H9 (cell line): ENCODE measurements around the gene MYO10. TPM values are rescaled to one million over a fixed set of nuclear protein-coding genes. Genes with fewer than 3 reads are reported as not detected.

ENCODE experiments used
- DNase-seq: peaks from one replicate; pipeline ENCODE4 v3.0.0-alpha.2; 2017
- H2AFZ ChIP-seq: one replicate; pipeline ENCODE4 v1.6.1; 2013; ENCODE audit warnings: mild to moderate bottlenecking, low read length, control low read depth, moderate library complexity
- H2AK5ac ChIP-seq: 2 replicates; pipeline ENCODE4 v1.6.1; 2013; ENCODE audit warnings: low read length, control low read depth, mixed read lengths; ENCODE audit not compliant: insufficient read length
- H2BK120ac ChIP-seq: one replicate; pipeline ENCODE4 v1.6.1; 2013; ENCODE audit warnings: low read depth, mild to moderate bottlenecking, low read length, control low read depth, inconsistent platforms; ENCODE audit not compliant: poor library complexity, severe bottlenecking
- H2BK12ac ChIP-seq: 2 replicates; pipeline ENCODE4 v1.6.1; 2013; ENCODE audit warnings: low read length, control low read depth, mixed read lengths, low read depth; ENCODE audit not compliant: insufficient read length
- H2BK15ac ChIP-seq: 2 replicates; pipeline ENCODE4 v1.6.1; 2013; ENCODE audit warnings: low read depth, low read length, control low read depth
- H2BK20ac ChIP-seq: one replicate; pipeline ENCODE4 v1.6.1; 2013; ENCODE audit warnings: low read depth, mild to moderate bottlenecking, low read length, control low read depth, inconsistent platforms; ENCODE audit not compliant: poor library complexity, severe bottlenecking
- H2BK5ac ChIP-seq: 2 replicates; pipeline ENCODE4 v1.6.1; 2013; ENCODE audit warnings: low read length, control low read depth, mixed read lengths; ENCODE audit not compliant: insufficient read length
- H3K14ac ChIP-seq: 2 replicates; pipeline ENCODE4 v1.6.1; 2013; ENCODE audit warnings: low read length, control low read depth; ENCODE audit not compliant: insufficient read depth
- H3K18ac ChIP-seq: 2 replicates; pipeline ENCODE4 v1.6.1; 2013; ENCODE audit warnings: low read depth, mild to moderate bottlenecking, mixed read lengths, low read length, control low read depth; ENCODE audit not compliant: insufficient read length
- H3K23ac ChIP-seq: 2 replicates; pipeline ENCODE4 v1.6.1; 2013; ENCODE audit warnings: low read length, control low read depth, mixed read lengths, low read depth; ENCODE audit not compliant: insufficient read length
- H3K23me2 ChIP-seq: 2 replicates; pipeline ENCODE4 v1.6.1; 2013; ENCODE audit warnings: low read depth, mild to moderate bottlenecking, mixed read lengths, low read length, control low read depth; ENCODE audit not compliant: insufficient read length, poor library complexity, severe bottlenecking
- H3K27ac ChIP-seq: 2 replicates; pipeline ENCODE4 v1.5.1; 2013; ENCODE audit warnings: low read length, control low read depth, mixed read lengths, low read depth; ENCODE audit not compliant: insufficient read length
- H3K27me3 ChIP-seq: 2 replicates; pipeline ENCODE4 v1.6.1; 2013; ENCODE audit warnings: low read length, control low read depth, inconsistent platforms; ENCODE audit not compliant: insufficient read depth
- H3K4ac ChIP-seq: 2 replicates; pipeline ENCODE4 v1.6.1; 2013; ENCODE audit warnings: low read depth, mild to moderate bottlenecking, control low read depth, inconsistent platforms, low read length, moderate library complexity
- H3K4me1 ChIP-seq: 2 replicates; pipeline ENCODE4 v1.6.1; 2013; ENCODE audit warnings: low read length, control low read depth, inconsistent platforms; ENCODE audit not compliant: insufficient read depth
- H3K4me2 ChIP-seq: 2 replicates; pipeline ENCODE4 v1.6.1; 2013; ENCODE audit warnings: low read length, control low read depth, mixed read lengths; ENCODE audit not compliant: insufficient read length, insufficient read depth
- H3K56ac ChIP-seq: 2 replicates; pipeline ENCODE4 v1.6.1; 2013; ENCODE audit warnings: low read depth, mild to moderate bottlenecking, mixed read lengths, low read length, control low read depth; ENCODE audit not compliant: insufficient read length
- H3K79me1 ChIP-seq: 2 replicates; pipeline ENCODE4 v1.6.1; 2013; ENCODE audit warnings: low read depth, mild to moderate bottlenecking, moderate library complexity, low read length, control low read depth, inconsistent platforms; ENCODE audit not compliant: insufficient read depth, poor library complexity, severe bottlenecking
- H3K79me2 ChIP-seq: 2 replicates; pipeline ENCODE4 v1.6.1; 2013; ENCODE audit warnings: low read length, control low read depth, inconsistent platforms; ENCODE audit not compliant: insufficient read depth
- H3K9ac ChIP-seq: 2 replicates; pipeline ENCODE4 v1.6.1; 2013; ENCODE audit warnings: low read length, control low read depth, mixed read lengths; ENCODE audit not compliant: insufficient read length; ENCODE audit errors: extremely low read depth
- H3K9me3 ChIP-seq: one replicate; pipeline ENCODE4 v1.6.1; 2013; ENCODE audit warnings: low read depth, low read length, inconsistent platforms; ENCODE audit not compliant: control insufficient read depth
- H3T11ph ChIP-seq: one replicate; pipeline ENCODE4 v1.6.1; 2013; ENCODE audit warnings: mild to moderate bottlenecking, low read length, control low read depth, inconsistent platforms
- H4K20me1 ChIP-seq: one replicate; pipeline ENCODE4 v1.6.1; 2013; ENCODE audit not compliant: control insufficient read depth, insufficient read length, insufficient read depth
- H4K5ac ChIP-seq: 2 replicates; pipeline ENCODE4 v1.6.1; 2013; ENCODE audit warnings: low read depth, mild to moderate bottlenecking, mixed read lengths, low read length, control low read depth; ENCODE audit not compliant: insufficient read length
- H4K8ac ChIP-seq: replicated peaks from 2 replicates; pipeline ENCODE4 v1.6.1; 2013; ENCODE audit warnings: low read length, control low read depth, mixed read lengths, low read depth; ENCODE audit not compliant: insufficient read length
- H4K91ac ChIP-seq: 2 replicates; pipeline ENCODE4 v1.6.1; 2013; ENCODE audit warnings: low read depth, mild to moderate bottlenecking, moderate library complexity, mixed read lengths, low read length, control low read depth; ENCODE audit not compliant: insufficient read length
- H3K27ac Mint-ChIP-seq, 3 experiments: 2 replicates in 2 of 3; 3 replicates in 1 of 3; pipeline ENCODE4 v1.8.0; 2020 to 2021; ENCODE audit warnings: mixed read lengths in 3 of 3, mild to moderate bottlenecking in 1 of 3, moderate library complexity in 1 of 3
- H3K27me3 Mint-ChIP-seq: 2 replicates; pipeline ENCODE4 v1.8.0; 2021; ENCODE audit warnings: low read depth, mild to moderate bottlenecking, moderate library complexity, mixed read lengths
- H3K36me3 Mint-ChIP-seq, 3 experiments: 2 replicates in 2 of 3; 3 replicates in 1 of 3; pipeline ENCODE4 v1.8.0; 2020 to 2021; ENCODE audit warnings: low read depth in 3 of 3, mixed read lengths in 3 of 3; ENCODE audit not compliant: insufficient read depth in 1 of 3
- H3K4me1 Mint-ChIP-seq, 2 experiments: 2 replicates each; pipeline ENCODE4 v1.8.0; 2020; ENCODE audit warnings: mixed read lengths in 2 of 2
- H3K4me3 Mint-ChIP-seq, 2 experiments: 2 replicates in 1 of 2; 3 replicates in 1 of 2; pipeline ENCODE4 v1.8.0; 2020 to 2021; ENCODE audit warnings: mild to moderate bottlenecking in 2 of 2, mixed read lengths in 2 of 2, moderate library complexity in 1 of 2
- H3K9me3 Mint-ChIP-seq, 2 experiments: 2 replicates in 1 of 2; 3 replicates in 1 of 2; pipeline ENCODE4 v1.8.0; 2020; ENCODE audit warnings: mild to moderate bottlenecking in 2 of 2, mixed read lengths in 2 of 2, moderate library complexity in 1 of 2
- WGBS: extraction: QIAGEN DNeasy Blood & Tissue Kit; methylation state at CpG from one replicate; pipeline ENCODE4 v1.1.7; 2013; ENCODE audit warnings: missing lambda C conversion rate, low lambda C conversion rate, mixed read lengths; ENCODE audit not compliant: insufficient read length; ENCODE audit errors: extremely low coverage; 5-methylcytosine and 5-hydroxymethylcytosine counted together
- total RNA-seq: library from RNA; stranded (reverse); gene quantifications from 2 replicates; pipeline ENCODE4 v1.2.1, GENCODE V29; 2021
- TF ChIP-seq, protein P1 (sequence below): fragments of 200-600 bp; sonication (generic); conservative IDR thresholded peaks from 3 replicates; pipeline ENCODE4 v1.8.0; 2021; ENCODE audit warnings: antibody characterized with exemption, mild to moderate bottlenecking

Gene MYO10
- total RNA-seq, 1 experiment from 2014 or later: 127 TPM

DNA sequence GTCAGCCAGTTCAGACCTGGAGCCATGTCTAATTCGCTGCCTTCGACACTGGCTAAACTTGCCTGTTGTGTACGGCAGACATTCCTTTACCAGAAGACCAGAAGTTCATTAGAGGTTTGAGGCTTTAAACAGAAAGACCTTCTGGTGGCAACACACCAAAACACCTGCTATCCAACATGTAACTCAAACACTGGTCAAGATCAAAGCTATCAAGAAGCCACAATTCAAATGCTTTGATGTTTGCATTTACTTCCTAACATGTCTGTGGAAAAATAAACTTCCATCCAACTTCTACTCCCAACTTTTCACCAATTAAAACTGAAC is 228.3 kb downstream of the MYO10 start:
- H3K27me3 Mint-ChIP-seq: no peaks in the 10 kb centered on the region
- H3K36me3 Mint-ChIP-seq: peaks cover 53 to 75% (median 70%) of the 10 kb centered on the region in 3 experiments; a peak in 6 of 7 replicates

More for the DNA sequence above, 228.3 kb downstream of the MYO10 start:
- no peak overlapping the region for H3K27ac ChIP-seq
- no peak overlapping the region for H2AK5ac ChIP-seq
- H2BK120ac ChIP-seq: no peak overlapping the region
- H3K23ac ChIP-seq: no peak overlapping the region
- H3K9ac ChIP-seq: no peak overlapping the region
- H2BK5ac ChIP-seq: no peak overlapping the region
- no peak overlapping the region for H3K4ac ChIP-seq
- no CpG with 5 or more reads among the region's 3 CpGs for WGBS
- no peaks in the 10 kb centered on the region for H3K27me3 ChIP-seq
- no peak overlapping the region for H4K91ac ChIP-seq
- H4K5ac ChIP-seq: no peak overlapping the region
- no peak overlapping the region for H2BK12ac ChIP-seq
- H2BK15ac ChIP-seq: no peak overlapping the region
- H3K4me1 ChIP-seq: peaks cover 8% of the 10 kb centered on the region; the same call in 1 of the 2 replicates
- Mint-ChIP-seq H3K9me3 (no peaks in the 10 kb centered on the region), H3K4me1 (peaks cover 41% of the 10 kb centered on the region in 2 experiments), H3K27ac (peak overlapping the region; percentile 32 to 87 (median 76); a peak in 4 of 7 replicates), H3K4me3 (no peak overlapping the region)
- TF ChIP-seq, protein P1, sequence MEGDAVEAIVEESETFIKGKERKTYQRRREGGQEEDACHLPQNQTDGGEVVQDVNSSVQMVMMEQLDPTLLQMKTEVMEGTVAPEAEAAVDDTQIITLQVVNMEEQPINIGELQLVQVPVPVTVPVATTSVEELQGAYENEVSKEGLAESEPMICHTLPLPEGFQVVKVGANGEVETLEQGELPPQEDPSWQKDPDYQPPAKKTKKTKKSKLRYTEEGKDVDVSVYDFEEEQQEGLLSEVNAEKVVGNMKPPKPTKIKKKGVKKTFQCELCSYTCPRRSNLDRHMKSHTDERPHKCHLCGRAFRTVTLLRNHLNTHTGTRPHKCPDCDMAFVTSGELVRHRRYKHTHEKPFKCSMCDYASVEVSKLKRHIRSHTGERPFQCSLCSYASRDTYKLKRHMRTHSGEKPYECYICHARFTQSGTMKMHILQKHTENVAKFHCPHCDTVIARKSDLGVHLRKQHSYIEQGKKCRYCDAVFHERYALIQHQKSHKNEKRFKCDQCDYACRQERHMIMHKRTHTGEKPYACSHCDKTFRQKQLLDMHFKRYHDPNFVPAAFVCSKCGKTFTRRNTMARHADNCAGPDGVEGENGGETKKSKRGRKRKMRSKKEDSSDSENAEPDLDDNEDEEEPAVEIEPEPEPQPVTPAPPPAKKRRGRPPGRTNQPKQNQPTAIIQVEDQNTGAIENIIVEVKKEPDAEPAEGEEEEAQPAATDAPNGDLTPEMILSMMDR: no peak
- H3K18ac ChIP-seq: no peak overlapping the region
- H3K79me2 ChIP-seq: peaks cover 2% of the 10 kb centered on the region; the same call in 1 of the 2 replicates
- H3K23me2 ChIP-seq: no peaks in the 10 kb centered on the region
- H3K4me2 ChIP-seq: no peak overlapping the region
- H3K9me3 ChIP-seq: no peaks in the 10 kb centered on the region
- H4K8ac ChIP-seq: no peak overlapping the region
- H4K20me1 ChIP-seq: no peaks in the 10 kb centered on the region
- DNase-seq: no peak
- peaks cover 4% of the 10 kb centered on the region for H3K79me1 ChIP-seq
- H2BK20ac ChIP-seq: no peak overlapping the region
- H3K56ac ChIP-seq: no peak overlapping the region
- H3K14ac ChIP-seq: no peak overlapping the region
- no peak overlapping the region for H3T11ph ChIP-seq
- H2AFZ ChIP-seq: no peak overlapping the region
